Stimulated activated CD4-positive, alpha-beta T cell treated with anti-CD3 and anti-CD28 coated beads, Interleukin-1b, Interleukin-23, amount 100 ng/mL, for 4 hours (primary cell): Measurements from ENCODE around the gene TRIP6.
"Not testable (repeated sequence)": the region's sequence is repeated elsewhere in the genome, so short reads cannot be mapped to it uniquely, and the experiment has no call there.

ENCODE experiments used
- DNase-seq, 2 donors: peaks; one replicate each; pipeline ENCODE4 v3.0.0-alpha.2; 2020; ENCODE audit warnings: low read depth in 2 of 2

The TRIP6 gene

DNA sequence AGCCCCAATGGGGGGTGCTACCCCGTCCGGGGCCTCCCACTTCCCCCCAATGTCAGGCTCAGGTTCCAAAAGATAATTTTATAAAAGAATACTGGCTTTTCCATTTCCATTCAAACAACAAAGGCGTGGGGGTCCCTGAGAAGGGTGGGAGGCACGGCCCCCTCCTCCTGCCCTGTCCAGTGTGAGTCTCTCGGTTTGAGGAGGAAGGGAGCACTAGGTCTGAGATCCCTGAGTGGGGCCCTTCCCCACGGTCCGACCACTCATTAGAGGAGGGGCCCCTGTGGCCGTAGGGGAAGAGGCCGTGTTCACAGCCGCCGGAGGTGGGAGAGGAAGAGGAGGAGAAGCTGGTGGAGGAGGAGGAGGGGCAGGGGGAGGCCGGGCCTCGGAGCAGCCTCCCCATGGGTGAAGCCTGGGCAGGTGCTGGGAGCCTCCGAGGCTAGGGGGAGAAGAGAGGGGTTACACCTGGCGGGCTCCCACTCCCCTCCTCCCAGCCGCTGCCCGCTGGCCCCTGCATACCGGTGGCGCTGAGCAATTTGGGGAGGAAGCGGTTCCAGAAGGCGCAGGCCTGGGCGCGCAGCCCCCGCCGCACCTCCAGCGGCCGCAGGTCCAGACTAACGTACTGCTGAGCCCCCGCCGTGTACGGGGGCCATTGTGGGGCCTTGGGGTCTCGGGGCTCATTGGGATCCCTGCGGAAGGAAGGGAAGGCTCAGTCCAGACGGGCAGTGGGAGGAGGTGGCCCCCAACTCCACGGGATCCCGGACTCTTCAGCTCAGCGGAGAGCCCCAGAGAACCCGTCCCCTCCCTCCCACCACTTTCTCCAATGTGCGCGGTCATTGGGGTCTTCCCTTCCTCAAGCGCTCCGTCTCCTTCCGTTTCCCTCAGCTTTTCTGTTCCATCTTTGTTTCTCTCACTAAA lies 23.7 kb downstream of the TRIP6 start:
- no peak for DNase-seq

DNA sequence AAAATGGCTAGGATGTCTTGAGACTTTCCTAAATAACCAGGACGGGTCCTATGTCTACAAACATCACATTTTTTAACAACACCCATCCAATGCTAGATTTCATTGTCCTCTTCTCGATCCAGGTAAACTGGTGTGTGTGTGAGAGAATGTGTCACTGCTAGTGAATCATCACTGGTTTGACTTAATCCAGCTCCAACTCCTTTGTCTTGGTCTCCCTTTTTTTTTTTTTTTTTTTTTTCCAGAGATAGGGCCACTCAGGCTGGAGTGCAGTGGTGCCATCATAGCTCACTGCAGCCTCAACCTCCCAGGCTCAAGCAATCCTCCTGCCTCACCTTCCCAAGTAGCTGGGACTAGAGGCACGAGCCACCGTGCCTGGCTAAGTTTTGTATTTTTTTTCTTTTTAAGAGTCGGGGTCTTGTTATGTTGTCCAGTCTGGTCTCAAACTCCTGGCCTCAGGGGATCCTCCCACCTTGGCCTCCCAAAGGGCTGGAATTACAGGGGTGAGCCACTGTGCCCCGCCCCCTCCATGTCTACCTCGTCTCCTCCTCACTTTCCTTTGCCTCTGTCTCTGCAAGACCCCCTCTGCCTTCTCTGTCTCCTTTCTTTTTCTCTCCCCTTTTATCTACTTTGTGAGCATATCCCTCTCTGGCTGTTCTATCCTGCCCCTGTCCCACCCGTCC lies 24.5 kb downstream of the TRIP6 start:
- no peak for DNase-seq

DNA sequence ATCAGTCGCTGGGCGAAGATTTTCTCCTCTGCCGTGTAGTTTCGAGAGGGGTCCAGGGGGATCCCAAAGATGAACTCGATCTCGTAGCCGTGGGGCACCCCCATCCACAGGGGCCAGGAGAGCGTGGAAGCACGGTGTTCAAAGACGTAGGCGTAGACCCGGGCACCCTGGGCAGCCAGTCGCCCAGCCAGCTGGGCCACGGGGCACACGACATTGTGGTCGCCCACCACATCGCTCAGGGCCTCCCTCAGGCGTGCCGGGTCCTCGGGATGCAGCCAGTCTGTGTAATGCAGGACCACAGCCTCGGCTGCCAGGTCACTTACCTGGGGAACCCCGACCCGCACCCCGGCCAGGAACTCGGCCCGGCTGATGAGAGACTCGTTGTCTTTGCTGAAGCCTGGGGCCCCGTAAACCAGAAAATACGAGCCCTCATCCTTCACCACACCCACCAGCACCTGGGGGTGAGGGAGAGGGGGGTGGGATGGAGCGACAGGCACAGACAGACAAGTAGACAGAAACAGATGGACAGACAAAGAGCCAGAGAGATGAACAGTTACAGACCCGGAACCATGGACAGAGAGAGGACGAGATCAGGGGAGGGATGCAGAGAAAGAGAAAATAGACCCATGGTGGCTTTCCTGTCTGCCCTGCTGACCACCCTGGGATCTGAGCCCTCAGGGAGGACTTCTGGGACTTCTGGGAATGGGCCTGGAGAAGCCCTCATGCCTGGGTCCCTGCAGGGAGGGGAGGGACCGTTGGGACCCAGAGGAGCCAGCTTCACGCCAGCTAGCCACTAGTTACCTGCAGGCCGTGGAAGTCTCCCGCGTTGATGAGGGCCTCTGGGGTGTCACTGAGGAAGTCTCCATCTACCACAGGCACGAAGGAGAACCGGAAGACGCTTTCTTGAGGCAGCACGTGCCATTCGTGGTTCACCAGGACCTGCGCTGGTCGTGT lies 25.5 kb downstream of the TRIP6 start:
- no peak for DNase-seq

DNA sequence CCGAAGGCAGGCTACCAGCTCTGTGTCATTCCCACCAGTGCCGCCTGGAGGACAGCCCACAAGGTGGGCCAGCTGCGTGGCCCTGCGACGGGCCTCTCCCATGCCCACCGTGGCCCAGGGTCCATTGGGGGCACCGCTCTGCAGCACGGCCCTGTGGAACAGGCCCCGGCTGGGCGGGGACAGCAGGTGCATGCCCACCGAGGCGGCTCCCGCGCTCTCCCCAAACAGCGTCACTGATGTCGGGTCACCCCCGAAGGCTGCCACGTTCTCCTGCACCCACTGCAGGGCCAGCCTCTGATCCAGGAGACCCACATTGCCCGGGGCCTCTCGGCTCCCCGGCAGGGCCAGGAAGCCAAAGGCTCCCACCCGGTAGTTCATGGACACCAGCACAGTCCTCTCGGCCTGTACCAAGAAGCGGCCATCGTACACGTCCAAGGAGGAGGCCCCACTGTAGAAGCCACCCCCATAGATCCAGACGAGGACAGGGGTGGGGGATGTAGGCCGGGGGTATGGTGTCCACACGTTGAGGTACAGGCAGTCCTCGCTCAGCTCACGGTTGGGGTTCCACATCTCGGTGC lies 26.2 kb downstream of the TRIP6 start:
- no peak for DNase-seq

DNA sequence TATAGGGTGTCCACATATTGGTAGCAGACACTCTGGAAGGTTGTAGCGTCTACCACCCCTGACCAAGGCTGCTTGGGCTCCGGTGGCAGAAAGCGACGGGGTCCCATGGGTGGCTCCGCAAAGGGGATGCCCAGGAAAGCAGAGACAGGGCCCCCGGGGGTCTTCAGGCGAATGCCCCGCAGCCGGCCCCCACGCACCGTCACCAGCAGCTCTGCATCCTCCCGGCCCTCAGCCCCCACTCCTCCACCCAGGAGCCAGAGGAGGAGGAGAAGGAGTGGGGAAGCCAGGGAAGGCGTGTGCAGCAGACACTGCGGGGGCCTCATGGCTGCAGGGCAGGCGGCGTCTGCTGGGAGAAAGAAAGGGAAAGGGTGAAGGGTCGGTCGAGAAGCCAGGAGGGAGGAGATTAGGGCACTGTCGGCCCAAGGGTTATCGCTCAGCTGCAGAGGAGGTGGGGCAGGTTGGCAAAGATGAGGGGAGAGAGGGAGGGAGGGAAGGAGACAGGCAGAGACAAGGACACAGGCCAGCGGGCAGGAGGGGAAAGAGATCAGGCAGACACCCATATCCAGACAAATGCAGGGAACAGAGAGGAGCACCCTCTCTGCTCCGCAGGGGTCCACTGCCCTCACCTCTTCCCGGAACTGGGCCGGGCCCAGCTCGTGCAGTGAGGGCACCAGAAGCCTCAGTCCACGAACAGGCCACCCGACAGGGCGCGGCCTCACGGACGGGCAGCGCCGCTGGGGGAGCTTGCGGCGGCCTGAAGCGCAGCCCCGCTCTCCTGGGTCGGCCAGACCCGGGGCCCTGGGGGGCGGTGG lies 26.9 kb downstream of the TRIP6 start:
- DNase-seq = no peak

DNA sequence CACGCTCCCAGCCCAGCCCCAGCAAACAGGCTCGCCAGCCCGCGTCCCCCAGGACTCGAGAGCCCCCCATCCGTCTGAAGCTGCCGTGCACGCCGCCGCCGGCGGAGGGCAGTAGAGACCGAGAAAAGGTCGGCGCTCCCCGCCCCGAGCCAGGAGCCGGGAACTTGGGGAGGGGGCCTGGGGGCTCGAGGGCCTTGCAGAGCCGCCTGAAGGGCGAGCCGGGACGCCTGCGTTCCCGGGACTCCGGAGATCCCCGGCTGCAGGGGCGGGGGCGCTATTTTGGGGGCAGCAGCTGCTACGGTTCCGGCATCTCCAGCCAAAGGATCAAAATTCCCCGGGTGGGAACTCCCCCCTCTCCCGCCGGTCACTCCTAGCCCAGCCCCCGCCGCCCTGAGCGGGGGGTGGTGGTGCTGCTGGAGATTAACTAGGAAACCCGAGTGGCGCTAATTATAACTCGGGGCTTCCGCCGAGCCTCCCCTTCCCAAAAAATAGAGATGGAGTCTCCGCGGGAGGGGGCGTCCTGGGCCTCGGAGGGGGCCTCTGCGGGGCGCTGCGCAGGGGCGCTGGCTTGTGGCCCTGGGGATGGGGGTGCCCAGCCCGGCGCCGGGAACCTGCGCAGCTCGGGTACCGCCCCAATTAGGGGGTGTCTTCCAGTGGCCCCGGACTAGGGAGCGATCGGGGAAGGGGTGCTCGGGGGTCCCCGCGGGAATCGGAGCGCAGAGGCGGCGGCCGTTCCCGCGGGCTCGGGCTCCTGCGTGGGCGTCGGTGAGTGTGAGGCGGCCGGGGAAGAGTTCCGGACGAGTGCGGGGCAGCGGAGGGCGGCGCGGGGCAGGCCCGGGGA lies 27.9 kb downstream of the TRIP6 start:
- peak in 1 of 2 donors; percentile 59 for DNase-seq

DNA sequence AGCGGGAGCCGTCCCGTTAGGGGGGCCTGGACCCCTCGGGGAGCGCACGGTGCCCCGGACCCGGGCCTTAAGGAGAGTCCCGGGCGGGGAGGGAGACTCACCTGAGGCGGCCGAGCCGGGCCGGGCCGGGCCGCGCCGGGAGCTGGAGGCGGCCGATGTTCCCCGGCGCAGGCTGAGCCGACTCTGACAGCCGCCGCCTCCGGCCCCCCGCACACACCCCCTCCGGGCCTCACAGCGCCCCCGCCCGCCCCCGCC lies 28.4 kb downstream of the TRIP6 start, which contains the start of gene ACHE:
Gene ACHE (minus strand): TSS at position 188 of the 255 bp plus-strand sequence. CDS start 1,656 bp downstream, outside the sequence.
- DNase-seq = no peak

DNA sequence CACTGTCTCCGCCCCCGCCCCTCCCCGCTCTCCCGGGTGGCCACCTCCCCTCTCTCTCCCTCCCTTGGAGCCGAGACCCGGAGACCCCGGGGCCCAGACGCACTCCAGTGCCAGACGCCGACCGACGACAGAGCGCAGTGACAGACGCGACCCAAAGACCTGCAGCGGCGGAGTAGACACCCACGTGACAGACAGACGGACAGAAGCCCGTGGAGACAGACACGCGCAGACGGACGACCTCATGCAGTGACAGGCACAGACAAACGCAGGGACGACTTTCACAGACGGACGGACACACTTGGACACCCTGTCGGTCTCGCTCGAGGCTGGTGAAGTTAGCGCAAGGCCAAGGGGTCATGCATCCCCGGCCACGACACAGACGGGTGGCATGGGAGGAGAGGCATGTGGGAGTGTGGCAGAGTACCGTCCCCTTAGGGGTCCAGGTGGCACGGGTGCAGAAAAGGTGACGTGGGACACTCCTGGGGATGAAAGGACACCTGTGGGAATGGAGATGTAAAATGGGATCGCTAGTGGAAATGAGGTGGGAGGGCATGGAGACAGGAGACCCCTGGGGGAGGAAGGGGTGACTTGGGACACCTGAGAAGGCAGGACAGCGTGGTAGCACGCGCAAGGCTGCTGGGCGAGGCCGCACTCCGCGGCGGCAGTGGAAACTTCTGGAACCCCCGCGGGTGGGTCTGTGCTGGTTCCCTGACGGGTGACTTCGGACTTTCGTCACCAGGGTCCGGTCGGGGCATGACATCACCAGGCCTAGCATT lies 29.0 kb downstream of the TRIP6 start:
- no peak for DNase-seq

DNA sequence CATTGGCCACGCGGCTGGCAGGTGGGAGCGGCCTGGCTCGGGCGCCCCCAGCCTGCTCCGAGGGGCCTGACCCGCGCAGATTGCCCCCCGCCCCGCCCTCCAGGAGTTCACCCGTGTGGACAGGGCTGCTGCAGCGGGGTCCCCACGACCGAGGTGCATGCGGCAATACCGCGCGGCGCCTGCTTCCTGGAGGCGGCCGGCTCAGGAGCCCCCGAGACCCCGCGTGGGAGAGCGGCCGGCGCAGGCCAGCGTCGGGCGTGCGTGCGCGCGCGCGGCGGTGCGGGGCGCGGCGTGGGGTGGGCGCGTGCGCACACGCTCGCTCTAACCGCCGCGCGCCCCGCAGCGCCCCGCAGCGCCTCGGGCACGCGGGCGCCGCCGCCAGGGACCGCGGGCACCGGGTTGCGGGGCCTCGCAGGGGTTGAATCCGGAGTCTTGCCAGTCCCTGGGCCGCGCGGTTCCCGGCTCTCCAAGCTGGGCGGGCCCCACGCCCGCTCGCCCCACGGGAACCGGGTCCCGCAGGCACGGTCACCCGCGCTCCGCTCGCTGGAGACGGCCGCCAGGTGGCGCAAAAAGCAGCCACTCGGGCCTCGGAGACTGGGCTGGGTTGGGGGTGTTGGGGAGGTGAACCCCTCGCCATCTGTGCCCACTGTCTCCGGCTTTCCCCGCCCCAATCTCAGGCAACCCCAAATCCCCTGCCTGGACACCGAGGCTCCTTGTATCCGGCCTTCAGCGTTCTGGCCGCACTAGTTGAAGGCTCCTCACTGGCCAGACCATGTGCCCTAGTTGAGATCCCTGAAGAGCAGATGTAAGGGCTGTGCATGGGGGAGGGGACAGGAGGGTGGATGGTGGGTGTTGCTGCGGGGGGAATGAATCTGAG lies 29.8 kb downstream of the TRIP6 start:
- DNase-seq = peak in 1 of 2 donors; percentile 69

DNA sequence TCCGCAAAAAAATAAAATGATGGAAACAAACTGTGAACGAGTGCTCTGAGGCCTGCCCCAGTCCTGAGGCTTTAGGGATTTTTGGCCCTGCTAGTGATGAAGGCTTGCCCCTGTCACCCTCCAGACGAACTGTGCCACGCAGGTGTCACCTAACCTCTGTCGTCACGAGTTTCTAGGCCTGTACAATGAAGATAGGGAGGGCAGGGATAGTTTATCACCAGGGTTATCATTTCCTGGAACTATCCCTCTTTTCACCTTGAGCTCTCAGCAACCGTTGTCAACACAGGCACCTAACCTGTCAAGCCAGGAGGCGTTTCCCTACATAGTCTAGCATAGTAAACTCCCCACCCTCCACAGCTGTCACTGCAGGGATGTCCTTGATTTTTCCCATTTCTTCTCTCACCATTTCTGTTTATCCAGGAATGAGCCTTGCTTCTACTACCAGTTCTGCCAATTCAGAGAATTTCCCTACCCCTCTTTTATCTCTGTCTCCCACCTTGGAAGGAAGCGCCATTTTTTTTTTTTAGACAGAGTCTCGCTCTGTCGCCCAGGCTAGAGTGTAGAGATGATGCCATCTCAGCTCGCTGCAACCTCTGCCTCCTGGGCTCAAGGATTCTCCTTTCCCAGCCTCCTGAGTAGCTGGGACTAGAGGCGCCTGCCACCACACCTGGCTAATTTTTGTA lies 30.7 kb downstream of the TRIP6 start:
- no peak for DNase-seq

DNA sequence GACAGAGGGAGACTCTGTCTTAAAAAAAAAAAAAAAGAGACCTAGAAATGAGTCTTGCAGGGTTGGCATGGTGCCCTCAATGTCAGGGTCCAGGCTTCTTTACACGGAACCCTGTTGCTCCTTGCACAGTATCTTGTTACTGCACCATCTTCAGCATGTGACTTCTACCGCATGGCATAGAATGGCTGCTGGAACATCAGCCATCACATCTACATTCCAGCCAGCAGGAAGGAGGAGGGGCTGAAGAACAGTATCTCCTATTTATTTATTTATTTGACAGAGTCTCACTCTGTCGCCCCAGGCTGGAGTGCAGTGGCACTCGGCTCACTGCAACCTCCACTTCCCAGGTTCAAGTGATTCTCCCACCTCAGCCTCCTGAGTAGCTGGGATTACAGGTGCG lies 32.2 kb downstream of the TRIP6 start:
- DNase-seq = no peak

DNA sequence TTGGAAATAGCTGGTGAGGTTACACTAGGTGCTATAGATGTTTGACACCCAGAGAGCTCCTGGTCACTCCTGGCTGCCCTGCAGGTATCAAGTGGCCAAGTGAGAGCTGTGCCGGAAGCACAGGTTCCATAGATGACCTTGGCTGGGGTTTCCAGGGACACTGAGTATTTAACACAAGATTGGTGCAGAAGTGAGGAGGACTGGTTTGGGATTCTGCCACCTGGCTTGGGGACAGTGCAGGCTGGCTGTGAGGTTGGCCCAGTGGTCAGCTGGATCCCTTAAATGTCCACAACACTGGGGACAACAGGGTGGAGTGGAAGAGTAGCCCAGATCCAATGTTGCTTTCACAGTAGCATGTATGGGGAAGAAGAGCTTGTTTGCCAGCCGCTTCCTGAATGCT lies 33.8 kb downstream of the TRIP6 start:
- DNase-seq = no peak

DNA sequence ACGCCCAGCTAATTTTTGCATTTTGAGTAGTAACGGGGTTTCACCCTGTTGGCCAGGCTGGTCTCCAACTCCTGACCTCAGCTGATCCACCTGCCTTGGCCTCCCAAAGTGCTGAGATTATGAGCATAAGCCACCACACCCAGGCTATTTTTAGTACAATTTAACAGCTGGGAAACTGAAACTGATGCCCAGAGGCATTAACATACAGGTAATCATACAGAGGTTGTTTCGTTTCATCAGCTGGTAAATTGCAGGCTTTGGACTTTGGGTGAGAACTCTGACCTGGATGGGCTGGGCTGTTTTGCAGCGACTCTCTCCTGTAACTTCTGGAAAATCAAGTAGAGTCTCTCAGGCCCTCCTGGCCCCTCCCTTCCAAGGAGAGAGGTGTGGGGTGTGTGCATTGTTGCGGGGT lies 34.7 kb downstream of the TRIP6 start:
- DNase-seq = no peak

DNA sequence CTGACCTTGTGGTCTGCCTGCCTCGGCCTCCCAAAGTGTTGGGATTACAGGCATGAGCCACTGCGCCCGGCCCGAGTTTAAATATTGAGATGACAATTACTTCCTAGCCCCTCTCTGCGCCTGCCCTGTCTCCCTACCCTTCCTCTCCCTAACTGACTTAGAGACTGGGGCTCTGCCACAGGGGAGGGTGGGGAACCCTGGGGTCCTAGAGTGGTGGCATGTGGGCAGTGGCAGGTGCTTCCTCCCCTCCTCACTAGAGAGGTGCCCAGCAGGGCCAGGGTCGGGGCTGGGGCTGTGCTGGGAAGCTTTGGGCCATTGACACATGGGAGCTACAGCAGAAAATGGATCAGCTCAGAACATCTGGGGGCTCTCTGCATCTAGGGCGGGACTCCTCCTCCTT lies 35.5 kb downstream of the TRIP6 start:
- no peak for DNase-seq

DNA sequence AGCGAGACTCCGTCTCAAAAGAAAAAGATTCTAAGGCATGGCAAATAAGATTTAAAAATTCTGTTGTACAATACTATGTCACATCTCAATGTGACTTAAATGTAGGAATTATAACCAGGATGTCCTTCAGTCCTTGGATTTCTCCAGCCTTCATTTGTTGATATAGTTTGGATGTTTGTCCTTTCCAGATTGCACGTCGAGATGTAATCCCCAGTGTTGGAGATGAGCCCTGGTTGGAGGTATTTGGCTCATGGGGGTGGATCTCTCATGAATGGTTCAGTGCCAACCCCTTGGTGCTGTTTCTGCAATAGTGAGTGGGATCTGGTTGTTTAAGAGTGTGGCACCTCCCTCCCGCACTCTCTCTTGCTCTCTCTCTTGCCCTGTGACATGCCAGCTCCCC lies 41.3 kb downstream of the TRIP6 start:
- DNase-seq = no peak

DNA sequence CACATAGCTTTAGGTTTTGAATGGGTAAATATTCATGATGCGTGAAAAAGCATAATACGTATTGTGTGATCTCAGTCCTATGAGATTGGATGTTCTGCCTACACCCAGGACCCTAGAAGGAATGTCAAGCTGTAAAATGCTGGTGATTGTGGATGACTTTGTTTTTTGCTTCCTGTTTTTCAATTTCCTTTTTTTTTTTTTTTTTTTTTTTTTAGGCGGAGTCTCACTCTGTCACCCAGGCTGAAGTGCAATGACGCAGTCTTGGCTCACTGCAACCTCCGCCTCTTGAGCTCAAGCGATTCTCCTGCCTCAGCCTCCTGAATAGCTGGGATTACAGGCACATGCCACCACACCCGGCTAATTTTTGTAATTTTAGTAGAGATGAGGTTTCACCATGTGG lies 43.3 kb downstream of the TRIP6 start:
- not testable (repeated sequence) for DNase-seq

DNA sequence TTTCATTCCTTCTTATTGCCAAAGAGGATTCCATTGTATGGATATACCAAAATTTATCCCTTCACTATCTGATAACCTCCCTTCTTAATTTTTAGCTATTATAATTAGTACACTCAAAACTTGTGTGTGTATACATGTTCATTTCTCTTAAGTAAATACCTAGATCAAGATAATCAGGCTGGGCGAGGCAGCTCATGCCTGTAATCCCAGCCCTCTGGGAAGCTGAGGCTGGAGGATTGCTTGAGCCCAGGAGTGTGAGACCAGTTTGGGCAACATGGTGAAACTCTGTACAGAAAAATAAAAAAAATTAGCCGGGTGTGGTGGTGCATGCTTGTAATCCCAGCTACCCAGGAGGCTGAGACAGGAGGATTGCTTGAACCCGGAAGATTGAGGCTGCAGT lies 44.3 kb downstream of the TRIP6 start:
- no peak for DNase-seq
